HL-60/S4 treated with phorbol 12-myristate 13-acetate at 8.2 ng/mL for 4 days and 3 days (cell line): ENCODE results near the gene DCTD.

Source experiments
- in situ Hi-C: fragments of 300-500 bp; cut with MboI; formaldehyde crosslinking; loops from 2 replicates; pipeline ENCODE4 v1.15.0; 2022; ENCODE audit warnings: low sequenced_read_pairs

The DCTD gene

GRCh38 chr4:182917182-182918043, at the start of gene DCTD:
Gene DCTD (minus strand): TSS chr4:182917386. CDS start chr4:182915568, 1,818 bp downstream.
- in situ Hi-C loops = no loop called here

- in situ Hi-C loops = no loop called here
These were observed 43.6 kb upstream of the DCTD start for GRCh38 chr4:182960746-182961145.

GRCh38 chr4:182960228-182960627, 43.0 kb upstream of the DCTD start:
- in situ Hi-C loops = no loop called here

- in situ Hi-C loops = no loop called here
These were observed 38.2 kb upstream of the DCTD start for GRCh38 chr4:182955411-182955810.

- in situ Hi-C loops = no loop called here
These were observed 27.5 kb upstream of the DCTD start for GRCh38 chr4:182944484-182945213.

GRCh38 chr4:182939680-182940079, 22.5 kb upstream of the DCTD start:
- in situ Hi-C loops = loop anchor here (10.0 kb wide), 1 partner anchor 315 kb away; no protein-coding TSS in a partner anchor

- in situ Hi-C loops = loop anchor here (10.0 kb wide), 1 partner anchor 317 kb away; no protein-coding TSS in a partner anchor
These were observed 21.0 kb upstream of the DCTD start for GRCh38 chr4:182938205-182938645.

GRCh38 chr4:182937268-182938204, 20.4 kb upstream of the DCTD start:
- in situ Hi-C loops = loop anchor here (10.0 kb wide), 1 partner anchor 317 kb away; no protein-coding TSS in a partner anchor

GRCh38 chr4:182932651-182933050, 15.5 kb upstream of the DCTD start:
- in situ Hi-C loops = loop anchor here (10.0 kb wide), 1 partner anchor 322 kb away; no protein-coding TSS in a partner anchor

- in situ Hi-C loops = loop anchor here (10.0 kb wide), 1 partner anchor 323 kb away; no protein-coding TSS in a partner anchor
These were observed 14.6 kb upstream of the DCTD start for GRCh38 chr4:182931691-182932345.

GRCh38 chr4:182930889-182931288, 13.7 kb upstream of the DCTD start:
- in situ Hi-C loops = loop anchor here (10.0 kb wide), 1 partner anchor 324 kb away; no protein-coding TSS in a partner anchor

GRCh38 chr4:182929296-182929695, 12.1 kb upstream of the DCTD start:
- in situ Hi-C loops = no loop called here

- in situ Hi-C loops = no loop called here
These were observed 10.9 kb upstream of the DCTD start for GRCh38 chr4:182928061-182928460.

- in situ Hi-C loops = no loop called here
These were observed 10.3 kb upstream of the DCTD start for GRCh38 chr4:182927505-182927904.

GRCh38 chr4:182925855-182926254, 8.7 kb upstream of the DCTD start:
- in situ Hi-C loops = no loop called here

GRCh38 chr4:182925298-182925757, 8.1 kb upstream of the DCTD start:
- in situ Hi-C loops = no loop called here

GRCh38 chr4:182924497-182924896, 7.3 kb upstream of the DCTD start:
- in situ Hi-C loops = no loop called here

- in situ Hi-C loops = no loop called here
These were observed 6.7 kb upstream of the DCTD start for GRCh38 chr4:182923796-182924340.

- in situ Hi-C loops = no loop called here
These were observed 6.2 kb upstream of the DCTD start for GRCh38 chr4:182923366-182923765.
